Measurements from ENCODE around the gene DTD1. TPM values are rescaled to one million over a fixed set of nuclear protein-coding genes. Genes with fewer than 3 reads are reported as not detected.

The DTD1 gene
- total RNA-seq, 1 donor from 2014 or later, result 14.3 TPM

DNA sequence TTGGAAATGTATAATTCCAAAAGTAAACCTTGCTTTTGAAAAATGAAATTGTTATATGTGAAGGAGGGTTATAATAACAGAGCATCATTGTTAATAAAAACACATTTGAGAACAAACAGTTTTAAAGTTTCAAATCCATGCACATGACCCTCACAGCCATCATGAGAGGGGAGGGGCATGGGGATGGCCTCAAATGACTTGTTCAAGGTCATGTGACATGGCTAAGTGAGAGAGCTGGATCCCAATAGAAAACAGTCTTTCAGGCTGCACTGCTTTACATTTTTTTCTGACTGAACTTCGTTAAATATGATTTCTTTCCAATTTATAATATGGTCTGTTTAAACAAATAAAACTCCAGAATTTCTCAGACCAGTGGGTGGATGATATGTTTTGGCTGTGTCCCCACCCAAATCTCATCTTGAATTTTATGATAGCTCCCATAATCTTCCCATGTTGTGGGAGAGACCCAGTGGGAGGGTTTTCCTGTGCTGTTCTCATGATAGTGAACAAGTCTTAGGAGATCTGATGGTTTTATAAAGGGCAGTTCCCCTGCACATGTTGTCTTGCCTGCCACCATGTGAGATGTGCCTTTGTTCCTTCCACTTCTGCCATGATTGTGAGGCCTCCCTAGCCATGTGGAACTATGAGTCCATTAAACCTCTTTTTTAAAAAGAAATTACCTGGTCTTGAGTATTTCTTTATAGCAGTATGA lies 66.0 kb downstream of the DTD1 start:
- intact Hi-C loops (cut with DNase I), result no loop called here
- DNase-seq (ENCODE audit: low spot score), result no peak

GRCh38 chr20:18654448-18654773 lies 66.6 kb downstream of the DTD1 start:
- DNase-seq (ENCODE audit: low spot score), result no peak
- intact Hi-C loops (cut with DNase I), result no loop called here

- intact Hi-C loops (cut with DNase I), result no loop called here
These were observed 69.7 kb downstream of the DTD1 start for GRCh38 chr20:18657575-18657974.

GRCh38 chr20:18662279-18663040 lies 74.6 kb downstream of the DTD1 start:
- intact Hi-C loops (cut with DNase I), result no loop called here
- DNase-seq (ENCODE audit: low spot score), result no peak

More at GRCh38 chr20:18657575-18657974, 69.7 kb downstream of the DTD1 start:
- no peak for DNase-seq (ENCODE audit: low spot score)

GRCh38 chr20:18663932-18664331 lies 76.1 kb downstream of the DTD1 start:
- intact Hi-C loops (cut with DNase I), result no loop called here
- no peak for DNase-seq (ENCODE audit: low spot score)

- intact Hi-C loops (cut with DNase I), result no loop called here
- DNase-seq (ENCODE audit: low spot score), result no peak
These were observed 77.3 kb downstream of the DTD1 start for GRCh38 chr20:18665135-18665534.

- intact Hi-C loops (cut with DNase I), result no loop called here
- DNase-seq (ENCODE audit: low spot score), result no peak
These were observed 79.1 kb downstream of the DTD1 start for GRCh38 chr20:18666803-18667415.

GRCh38 chr20:18669241-18670019 lies 81.6 kb downstream of the DTD1 start:
- DNase-seq (ENCODE audit: low spot score), result no peak
- intact Hi-C loops (cut with DNase I), result no loop called here

GRCh38 chr20:18671203-18671710 lies 83.4 kb downstream of the DTD1 start:
- intact Hi-C loops (cut with DNase I), result no loop called here

GRCh38 chr20:18672834-18673233 lies 85.0 kb downstream of the DTD1 start:
- intact Hi-C loops (cut with DNase I), result no loop called here
- no peak for DNase-seq (ENCODE audit: low spot score)

More at GRCh38 chr20:18671203-18671710, 83.4 kb downstream of the DTD1 start:
- DNase-seq (ENCODE audit: low spot score), result no peak

GRCh38 chr20:18676396-18676795 lies 88.5 kb downstream of the DTD1 start:
- no peak for DNase-seq (ENCODE audit: low spot score)
- intact Hi-C loops (cut with DNase I), result no loop called here

DNA sequence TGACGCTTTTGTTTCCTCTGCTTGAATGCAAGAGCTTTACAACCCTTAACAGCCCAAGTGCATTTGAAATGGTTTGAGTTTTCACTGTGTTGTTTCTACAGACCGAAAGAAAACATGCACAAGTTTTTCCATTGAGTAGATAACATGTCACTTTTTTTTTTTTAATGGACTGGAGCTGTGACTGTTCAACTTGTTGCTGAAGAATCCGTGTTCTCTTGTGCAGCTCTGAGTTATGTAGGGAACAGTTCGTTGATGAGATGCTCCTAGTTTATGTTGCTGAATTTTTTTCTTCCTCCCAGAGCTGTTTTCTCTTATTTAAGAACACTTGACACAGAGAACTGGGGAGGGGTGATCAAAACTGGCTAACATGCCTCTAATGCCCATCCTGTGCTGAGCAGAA lies 89.3 kb downstream of the DTD1 start:
- intact Hi-C loops (cut with DNase I), result no loop called here
- DNase-seq (ENCODE audit: low spot score), result no peak

DNA sequence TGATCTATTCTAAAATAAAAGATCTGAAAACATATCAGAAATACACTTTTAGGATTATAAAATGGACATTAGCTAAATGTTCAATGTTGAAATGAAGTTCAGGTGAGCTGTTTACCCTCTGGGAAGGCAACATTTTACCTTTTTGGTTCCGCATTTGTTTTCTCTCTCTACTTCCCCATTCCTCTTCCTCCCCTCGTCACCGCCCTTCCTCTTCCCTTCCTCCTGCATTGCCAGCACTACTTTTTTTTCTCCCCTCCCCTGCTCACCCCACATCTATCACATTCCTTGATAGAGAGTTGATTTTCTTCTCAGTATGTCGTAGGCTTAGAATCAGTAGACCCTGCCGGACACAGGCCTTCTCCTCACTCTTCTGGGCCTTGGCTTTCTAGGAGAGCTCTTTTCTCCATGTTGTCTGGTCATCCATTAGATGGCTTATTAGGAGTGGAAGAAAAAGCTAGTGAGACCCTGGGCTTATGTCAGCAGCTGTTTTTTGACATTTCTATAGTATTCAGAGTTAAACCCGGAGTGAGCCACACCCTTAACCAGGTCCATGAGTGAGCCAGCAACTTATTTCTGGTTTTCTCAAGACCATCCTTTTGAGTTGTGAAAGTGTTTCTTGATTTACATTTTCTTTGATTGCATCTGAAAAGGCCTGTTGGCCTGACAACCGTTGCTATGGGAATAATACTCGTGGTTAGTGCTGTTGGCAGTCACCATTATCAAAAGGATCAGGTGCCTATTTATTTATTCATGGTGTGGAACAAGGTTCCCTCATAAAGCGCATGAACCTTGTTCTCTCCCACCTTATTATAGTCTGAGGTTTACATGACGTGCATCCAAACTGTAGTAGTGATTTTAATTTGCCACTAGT lies 90.9 kb downstream of the DTD1 start:
- intact Hi-C loops (cut with DNase I), result no loop called here
- no peak for DNase-seq (ENCODE audit: low spot score)

DNA sequence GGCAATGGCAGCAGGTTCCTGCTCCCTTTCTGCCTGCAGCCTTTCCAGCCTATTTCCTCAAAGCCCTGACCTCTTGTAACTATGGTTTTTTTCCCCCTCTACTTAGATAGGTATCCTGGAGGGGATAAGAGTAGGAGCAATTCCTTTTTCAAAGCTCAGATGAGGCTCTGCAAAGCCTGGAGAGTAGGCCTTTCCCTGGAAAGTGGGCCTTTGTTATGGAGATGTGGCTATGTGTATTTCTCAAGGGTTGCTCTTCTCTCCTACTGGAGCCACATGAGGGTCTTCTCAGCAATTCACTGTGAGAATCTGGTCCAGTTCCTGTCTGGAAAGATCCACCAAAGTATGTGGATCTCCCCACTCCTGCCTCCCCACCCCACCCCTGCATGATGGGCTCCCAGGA lies 96.0 kb downstream of the DTD1 start:
- intact Hi-C loops (cut with DNase I), result no loop called here

DNA sequence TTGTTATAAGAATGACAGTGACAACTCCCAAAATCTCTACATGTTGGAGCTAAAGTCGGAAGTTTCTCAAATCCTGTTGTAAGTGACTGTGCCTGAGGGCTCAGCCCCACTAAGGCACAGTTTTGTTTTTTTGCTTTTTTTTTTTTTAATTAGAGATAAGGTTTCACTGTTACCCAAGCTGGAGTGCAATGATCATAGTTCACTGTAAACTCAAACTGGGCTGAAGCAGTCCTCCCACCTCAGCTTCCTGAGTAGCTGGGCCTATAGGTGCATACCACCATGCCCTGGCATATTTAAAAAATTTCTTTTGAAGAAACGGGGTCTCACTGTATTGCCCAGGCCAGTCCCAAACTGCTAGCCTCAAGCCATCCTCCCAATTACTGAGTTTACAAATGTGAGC lies 96.9 kb downstream of the DTD1 start:
- no peak for DNase-seq (ENCODE audit: low spot score)
- intact Hi-C loops (cut with DNase I), result no loop called here

More for the DNA sequence above, 96.0 kb downstream of the DTD1 start:
- no peak for DNase-seq (ENCODE audit: low spot score)

DNA sequence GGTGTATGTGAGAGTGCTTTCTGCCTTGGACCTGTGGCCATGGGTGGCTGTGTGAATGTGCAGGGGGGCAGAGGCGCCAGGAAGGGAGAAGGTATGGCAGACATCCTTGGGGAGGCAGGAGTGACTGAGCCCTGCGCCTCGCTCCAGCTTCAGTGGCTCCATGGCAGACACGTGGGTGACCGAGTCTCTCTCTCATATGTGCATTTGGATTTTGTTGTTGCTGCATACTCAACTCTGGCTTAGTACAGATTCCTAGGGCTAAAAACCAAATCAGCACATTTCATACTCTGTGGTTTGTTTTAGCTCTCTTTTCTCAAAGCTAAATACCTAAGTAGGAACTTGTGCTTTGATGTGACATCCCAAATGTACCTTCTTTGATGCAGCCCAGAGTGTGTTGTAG lies 97.6 kb downstream of the DTD1 start:
- intact Hi-C loops (cut with DNase I), result no loop called here
- no peak for DNase-seq (ENCODE audit: low spot score)

DNA sequence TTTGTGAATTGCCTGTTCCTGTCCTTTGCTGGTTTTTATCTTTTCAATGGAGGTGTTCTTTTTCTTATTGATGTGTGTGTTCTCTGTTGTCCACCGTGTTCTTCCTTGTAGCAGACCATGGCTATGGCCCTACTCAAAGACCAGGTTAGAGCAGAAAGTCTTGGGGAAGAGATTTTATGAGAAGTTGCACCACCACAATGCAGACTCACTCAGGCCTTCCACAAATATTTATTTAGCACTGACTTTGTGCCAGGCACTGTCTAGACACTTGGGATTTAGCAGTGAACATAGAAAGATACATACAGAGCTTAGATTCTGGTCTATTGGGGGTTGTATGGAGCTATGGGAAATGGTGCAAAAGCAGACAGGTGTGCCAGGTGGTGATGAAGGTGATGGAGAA lies 98.8 kb downstream of the DTD1 start:
- DNase-seq (ENCODE audit: low spot score), result no peak
- intact Hi-C loops (cut with DNase I), result no loop called here

GRCh38 chr20:18688676-18689075 lies 100.8 kb downstream of the DTD1 start:
- no peak for DNase-seq (ENCODE audit: low spot score)
- intact Hi-C loops (cut with DNase I), result no loop called here

DNA sequence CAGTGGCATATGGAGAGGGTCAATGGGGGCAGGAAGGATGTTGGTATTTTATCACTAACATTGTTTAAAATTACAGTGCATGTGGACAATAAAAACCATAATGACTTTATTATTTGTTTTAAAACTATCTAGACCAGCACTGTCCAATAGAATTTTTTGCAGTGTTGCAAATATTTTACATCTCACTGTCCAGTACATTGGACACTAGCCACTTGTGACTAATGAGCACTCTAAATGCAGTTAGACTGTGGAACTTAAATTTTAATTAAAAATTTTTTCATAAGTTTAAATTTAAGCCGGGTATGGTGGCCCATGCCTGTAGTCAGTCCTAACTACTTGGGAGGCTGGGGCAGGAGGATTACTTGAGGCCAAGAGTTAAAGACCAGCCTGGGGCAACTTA lies 101.7 kb downstream of the DTD1 start:
- no peak for DNase-seq (ENCODE audit: low spot score)
- intact Hi-C loops (cut with DNase I), result no loop called here

All from cardiac septum (tissue), 1 donor.